Measurements from ENCODE around the gene RALA. TPM values are rescaled to one million over a fixed set of nuclear protein-coding genes. Genes with fewer than 3 reads are reported as not detected.
A peak's percentile ranks its signal among the peaks of the same experiment; 100 is the strongest.

Gene RALA
- total and polyA plus RNA-seq, 2 of the 13 experiments (the other 11 are each of a cell fraction or from before 2014, with no cell fraction given), result 11.8 to 19.5 TPM

- POLR2A ChIA-PET, result no interaction called here
- Histone ChIP-seq H3K4me1 (ENCODE audit: insufficient read depth, low read length) (peaks cover 26% of the 10 kb centered on the region), H3K9ac (ENCODE audit: insufficient read depth, low read depth, low read length) (no peak overlapping the region), H4K20me1 (ENCODE audit: insufficient read depth, low read length) (no peaks in the 10 kb centered on the region), H3K4me3 (replicated peaks in 1 of 3; ENCODE audit: insufficient read depth in 1 of 3, low read depth in 2 of 3, low read length in 3 of 3) (no peak overlapping the region), H3K36me3 (replicated peaks in 1 of 2; ENCODE audit: control insufficient read depth in 1 of 2, insufficient read depth in 2 of 2, low read length in 2 of 2) (no peaks in the 10 kb centered on the region), H3K27me3 (ENCODE audit: control insufficient read depth in 1 of 2, insufficient read depth in 2 of 2, low read length in 2 of 2) (no peaks in the 10 kb centered on the region), H3K27ac (ENCODE audit: extremely low read length, insufficient read depth, low read length) (no peak overlapping the region), H3K9me3 (ENCODE audit: low read length) (no peaks in the 10 kb centered on the region), H2AFZ (ENCODE audit: low read length) (no peak overlapping the region), H3K4me2 (ENCODE audit: low read depth, low read length) (no peak overlapping the region), H3K79me2 (ENCODE audit: insufficient read depth, low read length) (no peaks in the 10 kb centered on the region)
- CTCF ChIA-PET (ENCODE audit: low intra/inter-chr PET ratio, low total read pairs), result no interaction called here
- FAIRE-seq (no peak), DNase-seq (ENCODE audit: low spot score) (no peak), ATAC-seq (no peak)
- BruUV-seq (replicated peaks), result no TSS peak
- 63% methylated on average over 1 of the region's 1 CpG for WGBS (ENCODE audit: low lambda C conversion rate)
- in situ Hi-C loops (cut with HindIII; ENCODE audit: extremely low pct_ligation_motif_present, low pct_unique_long_range_greater_than_20kb) (loop anchor here (5.0 kb wide), 1 partner anchor 167 kb away; no protein-coding TSS in a partner anchor), intact Hi-C loops (cut with micrococcal nuclease; ENCODE audit: unreplicated experiment) (no loop called here)
- TF ChIP-seq SOX13 (IDR thresholded peaks at IDR 0.05) (no peak), SOX13 (CRISPR knock-in tag; conservative IDR thresholded peaks at IDR 0.05 in 1 of 2, IDR thresholded peaks at IDR 0.05 in 1 of 2) (no peak), CREB1 (IDR thresholded peaks at IDR 0.05) (peak; percentile 80), CREB1 (CRISPR knock-in tag; IDR thresholded peaks at IDR 0.05) (no peak), ATF7 (IDR thresholded peaks at IDR 0.05) (peak; percentile 90), ATF7 (CRISPR knock-in tag; IDR thresholded peaks at IDR 0.05) (no peak)
Observed at GRCh38 chr7:39749177-39749576, 125.8 kb downstream of the RALA start.

GRCh38 chr7:39749717-39750116 lies 126.3 kb downstream of the RALA start:
- intact Hi-C loops (cut with micrococcal nuclease; ENCODE audit: unreplicated experiment), result no loop called here
- ChIA-PET POLR2A (interaction anchor here (1.3 kb wide), 1 partner anchor 17 kb away, joined by 4 read pairs; no protein-coding TSS in a partner anchor), CTCF (ENCODE audit: low intra/inter-chr PET ratio, low total read pairs) (no interaction called here)
- H3K79me2 ChIP-seq (ENCODE audit: insufficient read depth, low read length), result no peaks in the 10 kb centered on the region
- H3K36me3 ChIP-seq (replicated peaks in 1 of 2; ENCODE audit: control insufficient read depth in 1 of 2, insufficient read depth in 2 of 2, low read length in 2 of 2), result no peaks in the 10 kb centered on the region
- H3K4me1 ChIP-seq (ENCODE audit: insufficient read depth, low read length), result peaks cover 32% of the 10 kb centered on the region
- H3K4me2 ChIP-seq (ENCODE audit: low read depth, low read length), result no peak overlapping the region
- ATAC-seq, result no peak
- TF ChIP-seq NCOA2 (CRISPR knock-in tag; IDR thresholded peaks at IDR 0.05) (no peak), ZNF615 (CRISPR knock-in tag; IDR thresholded peaks at IDR 0.05; ENCODE audit: borderline replicate concordance) (no peak), RNF2 (conservative IDR thresholded peaks at IDR 0.05; ENCODE audit: low read depth) (no peak), TCF12 (IDR thresholded peaks at IDR 0.05) (no peak), TCF12 (CRISPR knock-in tag; IDR thresholded peaks at IDR 0.05) (no peak), CSRNP1 (CRISPR knock-in tag; IDR thresholded peaks at IDR 0.05) (no peak)
- TF ChIP-seq, protein P1, sequence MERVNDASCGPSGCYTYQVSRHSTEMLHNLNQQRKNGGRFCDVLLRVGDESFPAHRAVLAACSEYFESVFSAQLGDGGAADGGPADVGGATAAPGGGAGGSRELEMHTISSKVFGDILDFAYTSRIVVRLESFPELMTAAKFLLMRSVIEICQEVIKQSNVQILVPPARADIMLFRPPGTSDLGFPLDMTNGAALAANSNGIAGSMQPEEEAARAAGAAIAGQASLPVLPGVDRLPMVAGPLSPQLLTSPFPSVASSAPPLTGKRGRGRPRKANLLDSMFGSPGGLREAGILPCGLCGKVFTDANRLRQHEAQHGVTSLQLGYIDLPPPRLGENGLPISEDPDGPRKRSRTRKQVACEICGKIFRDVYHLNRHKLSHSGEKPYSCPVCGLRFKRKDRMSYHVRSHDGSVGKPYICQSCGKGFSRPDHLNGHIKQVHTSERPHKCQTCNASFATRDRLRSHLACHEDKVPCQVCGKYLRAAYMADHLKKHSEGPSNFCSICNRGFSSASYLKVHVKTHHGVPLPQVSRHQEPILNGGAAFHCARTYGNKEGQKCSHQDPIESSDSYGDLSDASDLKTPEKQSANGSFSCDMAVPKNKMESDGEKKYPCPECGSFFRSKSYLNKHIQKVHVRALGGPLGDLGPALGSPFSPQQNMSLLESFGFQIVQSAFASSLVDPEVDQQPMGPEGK (CRISPR knock-in tag; IDR thresholded peaks at IDR 0.05), result no peak
- no peak overlapping the region for H3K4me3 ChIP-seq (replicated peaks in 1 of 3; ENCODE audit: insufficient read depth in 1 of 3, low read depth in 2 of 3, low read length in 3 of 3)
- WGBS (ENCODE audit: low lambda C conversion rate), result 86% methylated on average over 2 of the region's 2 CpGs
- peak overlapping the region; percentile 2 for H3K27ac ChIP-seq (ENCODE audit: extremely low read length, insufficient read depth, low read length)
- H3K9ac ChIP-seq (ENCODE audit: insufficient read depth, low read depth, low read length), result no peak overlapping the region
- no peaks in the 10 kb centered on the region for H3K27me3 ChIP-seq (ENCODE audit: control insufficient read depth in 1 of 2, insufficient read depth in 2 of 2, low read length in 2 of 2)
- no peaks in the 10 kb centered on the region for H4K20me1 ChIP-seq (ENCODE audit: insufficient read depth, low read length)
- no peaks in the 10 kb centered on the region for H3K9me3 ChIP-seq (ENCODE audit: low read length)
- no peak overlapping the region for H2AFZ ChIP-seq (ENCODE audit: low read length)
- in situ Hi-C loops (cut with HindIII; ENCODE audit: extremely low pct_ligation_motif_present, low pct_unique_long_range_greater_than_20kb), result loop anchor here (5.0 kb wide), 1 partner anchor 167 kb away; no protein-coding TSS in a partner anchor
- DNase-seq (ENCODE audit: low spot score), result no peak
- no TSS peak for BruUV-seq (replicated peaks)
- no peak for FAIRE-seq
